CD4-positive, alpha-beta memory T cell (primary cell): ENCODE measurements around the gene RPN2. TPM values are rescaled to one million over a fixed set of nuclear protein-coding genes. Genes with fewer than 3 reads are reported as not detected.

Experiments
- CTCF ChIA-PET: fragments of 350-600 bp; sonication (Branson Sonifier 250); formaldehyde crosslinking; loops from one replicate; lab custom pipeline; 2021; ENCODE audit warnings: inconsistent platforms; ENCODE audit not compliant: partially characterized antibody; lab: Charles Lee
- POLR2A ChIA-PET: fragments of 350-600 bp; sonication (Branson Sonifier 250); formaldehyde crosslinking; loops from one replicate; lab custom pipeline; 2021; ENCODE audit not compliant: partially characterized antibody; lab: Charles Lee
- DNase-seq, 5 donors: peaks; one replicate each; pipeline versions ENCODE4 v3.0.0 to v3.0.0-alpha.2; 2020 to 2022; ENCODE audit warnings: mixed read lengths in 1 of 5
- H3K27ac ChIP-seq: one replicate; pipeline ENCODE4 v1.7.0; 2013; ENCODE audit warnings: low read depth, low read length
- H3K27me3 ChIP-seq: 2 replicates; pipeline ENCODE4 v1.7.0; 2013; ENCODE audit warnings: mild to moderate bottlenecking, low read length, moderate library complexity; ENCODE audit not compliant: insufficient read depth
- H3K36me3 ChIP-seq: 2 replicates; pipeline ENCODE4 v1.7.0; 2013; ENCODE audit warnings: mild to moderate bottlenecking, low read length, moderate library complexity; ENCODE audit not compliant: insufficient read depth
- H3K4me1 ChIP-seq: 2 replicates; pipeline ENCODE4 v1.7.0; 2013; ENCODE audit warnings: mild to moderate bottlenecking, low read length, moderate library complexity; ENCODE audit not compliant: insufficient read depth
- H3K4me3 ChIP-seq, 2 donors: one replicate each; pipeline ENCODE4 v1.7.0; 2013; ENCODE audit warnings: low read length in 2 of 2, mild to moderate bottlenecking in 1 of 2
- H3K9me3 ChIP-seq, 2 donors: one replicate each; pipeline ENCODE4 v1.7.0; 2013; ENCODE audit warnings: low read length in 2 of 2, control low read depth in 1 of 2; ENCODE audit not compliant: control insufficient read depth in 1 of 2
- H3K27ac Mint-ChIP-seq, 7 donors: one replicate each; pipeline ENCODE4 v1.8.0; 2020 to 2021; ENCODE audit warnings: mixed read lengths in 7 of 7, mild to moderate bottlenecking in 6 of 7, inconsistent platforms in 3 of 7, moderate library complexity in 3 of 7
- H3K27me3 Mint-ChIP-seq, 2 donors: one replicate each; pipeline ENCODE4 v1.8.0; 2020 to 2021; ENCODE audit warnings: mixed read lengths in 2 of 2
- H3K36me3 Mint-ChIP-seq, 2 donors: one replicate each; pipeline ENCODE4 v1.8.0; 2020 to 2021; ENCODE audit warnings: mixed read lengths in 2 of 2, inconsistent platforms in 1 of 2, mild to moderate bottlenecking in 1 of 2
- H3K4me1 Mint-ChIP-seq, 4 donors: one replicate each; pipeline ENCODE4 v1.8.0; 2020 to 2021; ENCODE audit warnings: mixed read lengths in 4 of 4, mild to moderate bottlenecking in 1 of 4
- H3K4me3 Mint-ChIP-seq, 8 donors: one replicate each; pipeline ENCODE4 v1.8.0; 2020 to 2021; ENCODE audit warnings: mixed read lengths in 8 of 8, mild to moderate bottlenecking in 7 of 8, moderate library complexity in 6 of 8, inconsistent platforms in 3 of 8
- H3K9me3 Mint-ChIP-seq, 8 donors: one replicate each; pipeline ENCODE4 v1.8.0; 2020 to 2021; ENCODE audit warnings: mixed read lengths in 8 of 8, mild to moderate bottlenecking in 5 of 8, inconsistent platforms in 3 of 8, moderate library complexity in 1 of 8
- intact Hi-C: fragments of 100-400 bp; cut with micrococcal nuclease; formaldehyde crosslinking; loops from one replicate; pipeline ENCODE4 v1.15.1; 2023
- polyA plus RNA-seq, 2 donors: library from polyadenylated mRNA; unstranded; fragments of 300-500 nt; fragmentation: Illumina TruSeq; gene quantifications; one replicate each; pipeline ENCODE4 v1.2.3, GENCODE V29; 2021
- total RNA-seq, 2 experiments: library from RNA; stranded (reverse); gene quantifications; one replicate each; pipeline ENCODE4 v1.2.3, GENCODE V29; 2021

Gene RPN2
- total and polyA plus RNA-seq, 4 experiments from 2014 or later, result 125 to 349 (median 192) TPM

- H3K36me3 ChIP-seq, result no peaks in the 10 kb centered on the region
- peak; percentile 54 to 72 (median 63) for DNase-seq
- H3K4me1 ChIP-seq, result peaks cover 74% of the 10 kb centered on the region
- Mint-ChIP-seq H3K27ac (peak overlapping the region in 6 of 7 donors; percentile 16 to 81 (median 28)), H3K36me3 (peaks cover 17 to 55% of the 10 kb centered on the region in 2 donors), H3K27me3 (no peaks in the 10 kb centered on the region), H3K9me3 (peaks cover 0 to 2% (median 0%) of the 10 kb centered on the region in 8 donors), H3K4me3 (peak overlapping the region in 3 of 8 donors; percentile 4 to 57 (median 17)), H3K4me1 (peaks cover 58 to 78% (median 69%) of the 10 kb centered on the region in 4 donors)
- no peak overlapping the region for H3K4me3 ChIP-seq
- ChIA-PET POLR2A (interaction anchor here (7.8 kb wide), 1 partner anchor 14 kb away, joined by 62 read pairs; the partner anchor contains the start of genes MROH8 and RPN2), CTCF (interaction anchor here (0.5 to 12.5 kb wide), 24 partner anchors 9 to 1769 kb away, joined by 3 to 180 read pairs (median 5); partner anchors contain the start of genes BLCAP, MANBAL, MROH8 and RBL1)
- no peak overlapping the region for H3K27ac ChIP-seq
- no peaks in the 10 kb centered on the region for H3K9me3 ChIP-seq
- intact Hi-C loops, result loop anchor here (1.0 to 5.0 kb wide), 2 partner anchors 13 to 185 kb away; partner anchors contain the start of genes MROH8 and RPN2
- H3K27me3 ChIP-seq, result no peaks in the 10 kb centered on the region
These were observed 13.2 kb downstream of the RPN2 start for GRCh38 chr20:37192137-37192854.

- H3K27me3 ChIP-seq, result no peaks in the 10 kb centered on the region
- H3K36me3 Mint-ChIP-seq, result peaks cover 17 to 53% of the 10 kb centered on the region in 2 donors
- H3K36me3 ChIP-seq, result peaks cover 5% of the 10 kb centered on the region
- DNase-seq, result no peak
- no peak overlapping the region for H3K4me3 ChIP-seq
- H3K9me3 Mint-ChIP-seq, result peaks cover 0 to 2% (median 0%) of the 10 kb centered on the region in 8 donors
- H3K27ac ChIP-seq, result no peak overlapping the region
- no peak overlapping the region for H3K4me3 Mint-ChIP-seq
- no peaks in the 10 kb centered on the region for H3K9me3 ChIP-seq
- H3K27me3 Mint-ChIP-seq, result no peaks in the 10 kb centered on the region
- intact Hi-C loops, result loop anchor here (5.0 kb wide), 1 partner anchor 186 kb away; no protein-coding TSS in a partner anchor
- ChIA-PET CTCF (interaction anchor here (0.8 to 12.5 kb wide), 7 partner anchors 10 to 339 kb away, joined by 3 to 180 read pairs (median 5); partner anchors contain the start of genes BLCAP, MROH8 and RPN2), POLR2A (interaction anchor here (7.8 kb wide), 1 partner anchor 15 kb away, joined by 62 read pairs; the partner anchor contains the start of genes MROH8 and RPN2)
- H3K4me1 Mint-ChIP-seq, result peaks cover 59 to 84% (median 68%) of the 10 kb centered on the region in 4 donors
- peak overlapping the region in 5 of 7 donors; percentile 17 to 81 (median 54) for H3K27ac Mint-ChIP-seq
- H3K4me1 ChIP-seq, result peaks cover 74% of the 10 kb centered on the region
These were observed 14.1 kb downstream of the RPN2 start for GRCh38 chr20:37193226-37193625.

- intact Hi-C loops, result loop anchor here (5.0 kb wide), 1 partner anchor 187 kb away; no protein-coding TSS in a partner anchor
- peaks cover 69% of the 10 kb centered on the region for H3K4me1 ChIP-seq
- Mint-ChIP-seq H3K27me3 (no peaks in the 10 kb centered on the region), H3K27ac (peak overlapping the region; percentile 12 to 81 (median 57)), H3K36me3 (peaks cover 23 to 55% of the 10 kb centered on the region in 2 donors), H3K4me1 (peaks cover 60 to 88% (median 67%) of the 10 kb centered on the region in 4 donors), H3K4me3 (peak overlapping the region in 3 of 8 donors; percentile 19 to 73 (median 51)), H3K9me3 (peaks cover 0 to 2% (median 0%) of the 10 kb centered on the region in 8 donors)
- ChIA-PET CTCF (interaction anchor here (0.8 to 12.5 kb wide), 6 partner anchors 10 to 338 kb away, joined by 3 to 180 read pairs (median 7); partner anchors contain the start of genes BLCAP, MROH8 and RPN2), POLR2A (interaction anchor here (7.8 kb wide), 1 partner anchor 15 kb away, joined by 62 read pairs; the partner anchor contains the start of genes MROH8 and RPN2)
- H3K27me3 ChIP-seq, result no peaks in the 10 kb centered on the region
- H3K9me3 ChIP-seq, result no peaks in the 10 kb centered on the region
- no peak overlapping the region for H3K27ac ChIP-seq
- peaks cover 11% of the 10 kb centered on the region for H3K36me3 ChIP-seq
- no peak overlapping the region for H3K4me3 ChIP-seq
- no peak for DNase-seq
These were observed 14.7 kb downstream of the RPN2 start for GRCh38 chr20:37193821-37194220.

GRCh38 chr20:37194621-37195417 lies 15.7 kb downstream of the RPN2 start:
- peak overlapping the region; percentile 32 to 94 (median 82) for H3K27ac Mint-ChIP-seq
- no peaks in the 10 kb centered on the region for H3K9me3 ChIP-seq
- DNase-seq, result peak in 3 of 5 donors; percentile 6 to 32 (median 22)
- H3K27me3 Mint-ChIP-seq, result no peaks in the 10 kb centered on the region
- peaks cover 59% of the 10 kb centered on the region for H3K4me1 ChIP-seq
- peak overlapping the region; percentile 10 for H3K27ac ChIP-seq
- H3K36me3 ChIP-seq, result peaks cover 21% of the 10 kb centered on the region
- no peak overlapping the region for H3K4me3 ChIP-seq
- intact Hi-C loops, result loop anchor here (1.0 to 5.0 kb wide), 3 partner anchors 188 to 339 kb away; no protein-coding TSS in a partner anchor
- CTCF ChIA-PET, result interaction anchor here (0.9 to 12.5 kb wide), 26 partner anchors 11 to 343 kb away, joined by 3 to 180 read pairs (median 6); partner anchors contain the start of genes BLCAP, MANBAL, MROH8 and RPN2
- no peaks in the 10 kb centered on the region for H3K27me3 ChIP-seq
- H3K4me1 Mint-ChIP-seq, result peaks cover 51 to 78% (median 59%) of the 10 kb centered on the region in 4 donors
- peaks cover 0 to 2% (median 0%) of the 10 kb centered on the region in 8 donors for H3K9me3 Mint-ChIP-seq
- peak overlapping the region in 7 of 8 donors; percentile 47 to 82 (median 69) for H3K4me3 Mint-ChIP-seq
- POLR2A ChIA-PET, result interaction anchor here (0.7 to 7.8 kb wide), 3 partner anchors 16 to 339 kb away, joined by 3 to 62 read pairs (median 5); partner anchors contain the start of genes MROH8 and RPN2
- H3K36me3 Mint-ChIP-seq, result peaks cover 22 to 55% of the 10 kb centered on the region in 2 donors

GRCh38 chr20:37198932-37199660 lies 20.0 kb downstream of the RPN2 start:
- peaks cover 42 to 69% of the 10 kb centered on the region in 2 donors for H3K36me3 Mint-ChIP-seq
- no peak overlapping the region for H3K4me3 Mint-ChIP-seq
- Histone ChIP-seq H3K27me3 (no peaks in the 10 kb centered on the region), H3K4me1 (peaks cover 23% of the 10 kb centered on the region), H3K4me3 (no peak overlapping the region), H3K27ac (no peak overlapping the region), H3K36me3 (peaks cover 56% of the 10 kb centered on the region), H3K9me3 (no peaks in the 10 kb centered on the region)
- H3K9me3 Mint-ChIP-seq, result peaks cover 0 to 2% (median 0%) of the 10 kb centered on the region in 8 donors
- H3K27me3 Mint-ChIP-seq, result no peaks in the 10 kb centered on the region
- ChIA-PET POLR2A (interaction anchor here (1.4 kb wide), 1 partner anchor 20 kb away, joined by 3 read pairs; the partner anchor contains the start of genes MROH8 and RPN2), CTCF (interaction anchor here (1.2 to 12.5 kb wide), 3 partner anchors 9 to 333 kb away, joined by 4 to 180 read pairs (median 7); partner anchors contain the start of gene BLCAP)
- no peak for DNase-seq
- H3K27ac Mint-ChIP-seq, result peak overlapping the region in 2 of 7 donors; percentile 14 to 47
- peaks cover 28 to 45% (median 29%) of the 10 kb centered on the region in 4 donors for H3K4me1 Mint-ChIP-seq
- intact Hi-C loops, result no loop called here

GRCh38 chr20:37200376-37200775 lies 21.2 kb downstream of the RPN2 start:
- ChIA-PET POLR2A (no interaction called here), CTCF (interaction anchor here (1.2 to 1.7 kb wide), 6 partner anchors 8 to 334 kb away, joined by 4 to 10 read pairs (median 5); no protein-coding TSS in a partner anchor)
- peaks cover 17 to 35% (median 20%) of the 10 kb centered on the region in 4 donors for H3K4me1 Mint-ChIP-seq

More at GRCh38 chr20:37200376-37200775, 21.2 kb downstream of the RPN2 start:
- Mint-ChIP-seq H3K36me3 (peaks cover 54 to 77% of the 10 kb centered on the region in 2 donors), H3K27me3 (no peaks in the 10 kb centered on the region), H3K4me3 (no peak overlapping the region), H3K9me3 (no peaks in the 10 kb centered on the region), H3K27ac (peak overlapping the region in 2 of 7 donors; percentile 24 to 37)
- intact Hi-C loops, result no loop called here
- Histone ChIP-seq H3K27ac (no peak overlapping the region), H3K36me3 (peaks cover 69% of the 10 kb centered on the region), H3K27me3 (no peaks in the 10 kb centered on the region), H3K4me1 (peaks cover 10% of the 10 kb centered on the region), H3K9me3 (no peaks in the 10 kb centered on the region), H3K4me3 (no peak overlapping the region)
- DNase-seq, result no peak
